Activated CD8-positive, alpha-beta T cell treated with anti-CD3 and anti-CD28 coated beads for 36 hours (primary cell): ENCODE measurements around the gene FBXW9. TPM values are rescaled to one million over a fixed set of nuclear protein-coding genes. Genes with fewer than 3 reads are reported as not detected.

Experiments
- ATAC-seq: fragments of 200-7000 bp; cut with Tn5 transposase; one replicate; pipeline ENCODE4 v1.10.0; 2021; ENCODE audit warnings: mild to moderate bottlenecking, moderate library complexity
- CTCF ChIA-PET: fragments of 350-600 bp; sonication (Branson Sonifier 250); formaldehyde crosslinking; loops from one replicate; lab custom pipeline; 2021; ENCODE audit warnings: antibody characterized with exemption; lab: Charles Lee
- POLR2A ChIA-PET: fragments of 350-600 bp; sonication (Branson Sonifier 250); formaldehyde crosslinking; loops from one replicate; lab custom pipeline; 2021; ENCODE audit warnings: antibody characterized with exemption; lab: Charles Lee
- DNase-seq: peaks from one replicate; pipeline ENCODE4 v3.0.0-alpha.2; 2020
- H3K27ac Mint-ChIP-seq: one replicate; pipeline ENCODE4 v1.8.0; 2021; ENCODE audit warnings: mild to moderate bottlenecking, mixed read lengths
- H3K27me3 Mint-ChIP-seq: one replicate; pipeline ENCODE4 v1.8.0; 2021; ENCODE audit warnings: mixed read lengths
- H3K36me3 Mint-ChIP-seq: one replicate; pipeline ENCODE4 v1.8.0; 2021; ENCODE audit warnings: low read depth, mixed read lengths
- H3K4me1 Mint-ChIP-seq: one replicate; pipeline ENCODE4 v1.8.0; 2021; ENCODE audit warnings: low read depth, mixed read lengths
- H3K4me3 Mint-ChIP-seq: one replicate; pipeline ENCODE4 v1.8.0; 2021; ENCODE audit warnings: mild to moderate bottlenecking, moderate library complexity, mixed read lengths
- H3K9me3 Mint-ChIP-seq: one replicate; pipeline ENCODE4 v1.8.0; 2021; ENCODE audit warnings: mixed read lengths
- intact Hi-C: fragments of 100-400 bp; cut with micrococcal nuclease; formaldehyde crosslinking; loops from one replicate; pipeline ENCODE4 v1.10.0; 2022
- total RNA-seq, 2 experiments: library from RNA; stranded (reverse); gene quantifications; one replicate each; pipeline ENCODE4 v1.2.3, GENCODE V29; 2021
- TF ChIP-seq, protein P1 (sequence below): fragments of 200-600 bp; IDR thresholded peaks from one replicate; pipeline ENCODE4 v1.8.0; 2022; ENCODE audit warnings: antibody characterized with exemption, mild to moderate bottlenecking

FBXW9 gene
- total RNA-seq, 2 experiments from 2014 or later: 9.9 to 10.8 TPM

DNA sequence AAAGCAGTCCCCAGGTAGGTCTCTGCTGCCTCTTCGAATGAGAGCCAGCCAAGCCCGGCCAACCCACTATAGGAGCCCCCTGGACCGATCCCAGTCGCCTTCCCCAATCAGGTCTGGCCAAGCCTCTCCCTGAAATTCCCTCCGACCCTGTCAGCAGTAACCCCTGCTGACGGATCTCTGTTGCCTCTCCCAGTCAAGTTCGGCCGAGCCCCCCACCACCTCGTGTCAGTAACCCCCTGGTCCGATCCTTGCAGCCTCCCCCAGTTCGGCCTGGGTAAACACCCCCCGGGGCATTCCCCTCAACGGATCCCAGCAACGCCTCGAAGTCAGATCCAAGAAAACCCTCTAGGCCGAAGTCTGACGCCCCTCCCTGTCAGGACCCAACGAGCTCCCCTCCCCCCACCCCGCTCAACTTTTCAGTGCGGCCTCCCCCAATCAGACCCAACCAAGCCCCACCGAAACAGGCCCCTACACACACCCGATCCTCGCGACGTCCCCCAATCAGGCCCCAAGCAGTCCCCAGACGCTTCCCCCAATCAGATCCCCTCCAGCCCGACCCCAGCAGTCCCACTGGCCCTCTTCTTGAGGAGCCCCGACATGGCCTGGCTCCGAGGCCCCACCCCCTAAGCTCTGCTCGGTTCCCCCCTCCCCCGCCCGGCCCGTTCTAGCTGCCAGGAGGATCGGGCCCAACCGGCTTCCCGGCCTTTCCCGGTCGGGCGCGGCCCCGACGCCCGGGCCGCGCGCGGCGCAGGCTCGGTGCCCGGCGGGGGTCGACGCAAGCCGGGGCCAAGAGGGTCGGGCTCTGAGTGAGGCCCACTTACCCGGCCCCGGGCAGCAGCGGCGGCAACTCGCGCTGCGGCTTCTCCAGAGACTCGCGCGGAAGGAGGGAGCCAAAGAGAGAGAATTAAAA is 25.5 kb upstream of the FBXW9 start:
- peak; percentile 58 for ATAC-seq
- TF ChIP-seq, protein P1, sequence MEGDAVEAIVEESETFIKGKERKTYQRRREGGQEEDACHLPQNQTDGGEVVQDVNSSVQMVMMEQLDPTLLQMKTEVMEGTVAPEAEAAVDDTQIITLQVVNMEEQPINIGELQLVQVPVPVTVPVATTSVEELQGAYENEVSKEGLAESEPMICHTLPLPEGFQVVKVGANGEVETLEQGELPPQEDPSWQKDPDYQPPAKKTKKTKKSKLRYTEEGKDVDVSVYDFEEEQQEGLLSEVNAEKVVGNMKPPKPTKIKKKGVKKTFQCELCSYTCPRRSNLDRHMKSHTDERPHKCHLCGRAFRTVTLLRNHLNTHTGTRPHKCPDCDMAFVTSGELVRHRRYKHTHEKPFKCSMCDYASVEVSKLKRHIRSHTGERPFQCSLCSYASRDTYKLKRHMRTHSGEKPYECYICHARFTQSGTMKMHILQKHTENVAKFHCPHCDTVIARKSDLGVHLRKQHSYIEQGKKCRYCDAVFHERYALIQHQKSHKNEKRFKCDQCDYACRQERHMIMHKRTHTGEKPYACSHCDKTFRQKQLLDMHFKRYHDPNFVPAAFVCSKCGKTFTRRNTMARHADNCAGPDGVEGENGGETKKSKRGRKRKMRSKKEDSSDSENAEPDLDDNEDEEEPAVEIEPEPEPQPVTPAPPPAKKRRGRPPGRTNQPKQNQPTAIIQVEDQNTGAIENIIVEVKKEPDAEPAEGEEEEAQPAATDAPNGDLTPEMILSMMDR: no peak
- H3K27ac Mint-ChIP-seq: peak overlapping the region; percentile 92

DNA sequence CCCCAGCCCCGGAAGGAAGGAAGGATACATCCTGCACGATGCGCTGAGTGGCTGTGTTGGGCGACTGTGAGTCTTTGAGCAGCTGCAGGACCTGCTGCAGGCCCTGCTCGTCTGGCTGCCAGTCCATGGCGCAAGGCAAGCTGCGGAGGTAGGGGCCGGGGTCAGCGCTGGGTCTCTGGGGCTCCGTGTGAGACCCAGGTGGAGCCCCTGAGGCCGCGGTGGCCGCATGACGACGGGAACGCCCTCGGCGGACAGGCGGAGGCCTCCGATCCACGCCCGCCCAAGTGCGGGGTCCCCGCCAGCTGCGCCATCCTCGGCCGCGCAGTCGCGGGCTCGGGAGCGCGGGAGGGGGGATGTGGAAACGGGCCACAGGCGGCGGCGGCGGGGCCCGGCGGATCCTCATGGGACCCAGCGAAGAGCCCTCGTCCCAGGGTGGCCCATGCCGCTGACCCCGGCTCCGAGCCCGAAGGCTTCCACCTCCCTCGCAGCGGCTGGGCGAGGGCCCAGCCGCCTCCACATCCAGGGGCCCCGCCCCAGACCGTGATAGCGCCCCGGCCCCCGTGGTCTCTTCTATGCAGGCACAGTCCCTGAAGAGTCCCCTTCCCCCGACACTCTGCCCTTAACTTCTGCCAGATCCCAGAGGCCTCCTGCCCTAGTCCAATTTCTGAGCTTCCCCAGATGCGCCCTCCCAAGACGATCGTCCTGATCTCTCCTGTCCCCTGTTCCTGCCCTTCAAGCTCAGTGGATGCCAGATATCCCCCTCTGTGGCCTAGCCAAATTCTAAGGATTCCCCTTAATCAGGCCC is 24.6 kb upstream of the FBXW9 start:
- Mint-ChIP-seq H3K27ac (peak overlapping the region; percentile 92), H3K4me1 (peaks cover 30% of the 10 kb centered on the region), H3K36me3 (peaks cover 45% of the 10 kb centered on the region), H3K9me3 (no peaks in the 10 kb centered on the region), H3K4me3 (peak overlapping the region; percentile 96), H3K27me3 (no peaks in the 10 kb centered on the region)
- peak; percentile 38 for DNase-seq
- ChIA-PET CTCF (interaction anchor here (0.7 to 5.5 kb wide), 8 partner anchors 37 to 198 kb away, joined by 3 to 24 read pairs (median 4); partner anchors contain the start of gene SYCE2), POLR2A (interaction anchor here (0.7 to 9.0 kb wide), 8 partner anchors 9 to 211 kb away, joined by 3 to 160 read pairs (median 8); partner anchors contain the start of genes DHPS, FBXW9, GET3 and TRIR)
- TF ChIP-seq, protein P1: no peak
- no peak for ATAC-seq
- intact Hi-C loops: no loop called here

More for the DNA sequence above, 25.5 kb upstream of the FBXW9 start:
- CTCF ChIA-PET: interaction anchor here (1.0 to 5.5 kb wide), 9 partner anchors 12 to 126 kb away, joined by 3 to 32 read pairs (median 9); partner anchors contain the start of gene TRIR
- Mint-ChIP-seq H3K4me1 (peaks cover 31% of the 10 kb centered on the region), H3K9me3 (no peaks in the 10 kb centered on the region), H3K27me3 (no peaks in the 10 kb centered on the region), H3K36me3 (peaks cover 44% of the 10 kb centered on the region), H3K4me3 (peak overlapping the region; percentile 96)
- intact Hi-C loops: loop anchor here (2.0 kb wide), 1 partner anchor 15 kb away; the partner anchor contains the start of gene GET3
- DNase-seq: peak; percentile 67
- POLR2A ChIA-PET: interaction anchor here (0.7 to 9.0 kb wide), 14 partner anchors 10 to 210 kb away, joined by 3 to 160 read pairs (median 4); partner anchors contain the start of genes DHPS, FBXW9, GET3 and JUNB

DNA sequence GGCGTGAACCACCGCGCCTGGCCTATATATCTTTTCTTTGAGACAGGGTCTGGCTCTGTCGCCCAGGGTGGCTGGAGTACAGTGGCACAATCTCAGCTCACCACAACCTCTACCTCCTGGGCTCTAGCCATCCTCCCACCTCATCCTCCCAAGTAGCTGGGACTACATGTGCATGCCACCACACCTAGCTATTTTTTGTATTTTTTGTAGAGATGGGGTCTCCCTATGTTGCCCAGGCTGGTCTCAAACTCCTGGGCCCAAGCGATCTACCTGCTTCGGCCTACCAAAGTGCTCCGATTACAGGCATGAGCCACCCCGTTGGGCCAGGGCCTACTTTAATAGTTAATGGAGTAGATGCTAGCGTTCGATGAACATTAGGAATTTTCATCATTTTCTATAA is 23.9 kb upstream of the FBXW9 start:
- ChIA-PET CTCF (interaction anchor here (0.7 to 5.5 kb wide), 5 partner anchors 38 to 199 kb away, joined by 3 to 24 read pairs (median 3); partner anchors contain the start of gene SYCE2), POLR2A (interaction anchor here (0.7 to 9.0 kb wide), 6 partner anchors 11 to 72 kb away, joined by 3 to 160 read pairs (median 10); partner anchors contain the start of genes FBXW9, GET3 and TRIR)
- ATAC-seq (no peak), DNase-seq (no peak)
- peaks cover 30% of the 10 kb centered on the region for H3K4me1 Mint-ChIP-seq
- intact Hi-C loops: no loop called here
- H3K27ac Mint-ChIP-seq: peak overlapping the region; percentile 65
- H3K36me3 Mint-ChIP-seq: peaks cover 49% of the 10 kb centered on the region
- no peaks in the 10 kb centered on the region for H3K27me3 Mint-ChIP-seq
- TF ChIP-seq, protein P1: no peak
- peak overlapping the region; percentile 96 for H3K4me3 Mint-ChIP-seq
- H3K9me3 Mint-ChIP-seq: no peaks in the 10 kb centered on the region

DNA sequence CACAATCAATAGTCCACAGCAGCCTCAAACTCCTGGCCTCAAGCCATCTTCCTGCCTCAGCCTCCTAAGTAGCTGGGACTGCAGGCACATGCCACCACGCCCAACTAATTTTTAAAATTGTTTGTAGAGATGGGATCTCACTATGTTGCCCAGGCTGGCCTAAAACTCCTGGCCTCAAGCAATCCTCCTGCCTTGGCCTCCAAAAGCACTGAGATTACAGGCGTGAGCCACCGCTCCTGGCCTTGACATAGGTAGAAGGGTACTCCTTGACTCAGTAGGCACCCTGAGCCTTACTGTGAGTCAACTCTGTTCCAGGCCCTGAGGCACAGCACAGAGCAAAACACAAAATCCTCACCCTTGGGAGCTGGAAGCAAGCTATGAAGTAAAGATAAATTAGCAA is 19.5 kb upstream of the FBXW9 start:
- intact Hi-C loops: no loop called here
- DNase-seq (no peak), ATAC-seq (no peak)
- peaks cover 51% of the 10 kb centered on the region for H3K36me3 Mint-ChIP-seq
- POLR2A ChIA-PET: interaction anchor here (0.6 to 3.7 kb wide), 4 partner anchors 12 to 50 kb away, joined by 3 to 15 read pairs (median 4); partner anchors contain the start of gene FBXW9
- CTCF ChIA-PET: interaction anchor here (1.1 to 2.9 kb wide), 3 partner anchors 42 to 50 kb away, joined by 5 to 18 read pairs (median 11); no protein-coding TSS in a partner anchor
- TF ChIP-seq, protein P1: no peak
- no peak overlapping the region for H3K4me3 Mint-ChIP-seq
- H3K27me3 Mint-ChIP-seq: no peaks in the 10 kb centered on the region
- peaks cover 19% of the 10 kb centered on the region for H3K4me1 Mint-ChIP-seq
- no peak overlapping the region for H3K27ac Mint-ChIP-seq
- H3K9me3 Mint-ChIP-seq: no peaks in the 10 kb centered on the region
